Progenitor cell of endocrine pancreas (in vitro differentiated cells): ENCODE data around the gene DLGAP1. TPM values are rescaled to one million over a fixed set of nuclear protein-coding genes. Genes with fewer than 3 reads are reported as not detected.

ENCODE experiments used
- DNase-seq: peaks from one replicate; pipeline ENCODE4 v3.0.0; 2021; ENCODE audit warnings: low spot score; ENCODE audit not compliant: unreplicated experiment
- H3K27ac Mint-ChIP-seq: 2 replicates; pipeline ENCODE4 v1.8.0; 2021; ENCODE audit warnings: mild to moderate bottlenecking, moderate library complexity, mixed read lengths
- H3K27me3 Mint-ChIP-seq: 2 replicates; pipeline ENCODE4 v1.8.0; 2021; ENCODE audit warnings: mixed read lengths
- H3K36me3 Mint-ChIP-seq: 2 replicates; pipeline ENCODE4 v1.8.0; 2022; ENCODE audit warnings: mixed read lengths; ENCODE audit not compliant: insufficient read depth
- H3K4me1 Mint-ChIP-seq: 2 replicates; pipeline ENCODE4 v1.8.0; 2021; ENCODE audit warnings: low read depth, mixed read lengths
- H3K4me3 Mint-ChIP-seq: 2 replicates; pipeline ENCODE4 v1.8.0; 2021; ENCODE audit warnings: low read depth, mild to moderate bottlenecking, moderate library complexity, mixed read lengths
- H3K9me3 Mint-ChIP-seq: 2 replicates; pipeline ENCODE4 v1.8.0; 2021; ENCODE audit warnings: low read depth, mixed read lengths
- CTCF ChIP-seq: fragments of 200-600 bp; sonication (generic); IDR thresholded peaks from one replicate; pipeline ENCODE4 v1.5.0; 2021; ENCODE audit warnings: antibody characterized with exemption, mild to moderate bottlenecking; ENCODE audit not compliant: unreplicated experiment
- total RNA-seq: library from RNA; stranded (reverse); gene quantifications from 2 replicates; pipeline ENCODE4 v1.2.1, GENCODE V29; 2021

Gene DLGAP1
- total RNA-seq, 1 donor from 2014 or later, result 16.7 TPM

- H3K4me3 Mint-ChIP-seq, result no peak overlapping the region
- H3K4me1 Mint-ChIP-seq, result peaks cover 20% of the 10 kb centered on the region
- DNase-seq, result no peak
- peak; percentile 49 for TF ChIP-seq CTCF
- no peaks in the 10 kb centered on the region for H3K27me3 Mint-ChIP-seq
- no peak overlapping the region for H3K27ac Mint-ChIP-seq
- no peaks in the 10 kb centered on the region for H3K9me3 Mint-ChIP-seq
- H3K36me3 Mint-ChIP-seq, result no peaks in the 10 kb centered on the region
These were observed 569.8 kb downstream of the DLGAP1 start for GRCh38 chr18:3885209-3885792.

- no peaks in the 10 kb centered on the region for H3K27me3 Mint-ChIP-seq
- no peak overlapping the region for H3K27ac Mint-ChIP-seq
- no peaks in the 10 kb centered on the region for H3K9me3 Mint-ChIP-seq
- no peak for TF ChIP-seq CTCF
- no peak for DNase-seq
- no peak overlapping the region for H3K4me3 Mint-ChIP-seq
- H3K4me1 Mint-ChIP-seq, result peaks cover 4% of the 10 kb centered on the region
- peaks cover 5% of the 10 kb centered on the region for H3K36me3 Mint-ChIP-seq
These were observed 575.3 kb downstream of the DLGAP1 start for GRCh38 chr18:3879836-3880120.

- Mint-ChIP-seq H3K27me3 (peaks cover under 1% of the 10 kb centered on the region), H3K36me3 (peaks cover 5% of the 10 kb centered on the region), H3K27ac (no peak overlapping the region), H3K4me1 (peaks cover 2% of the 10 kb centered on the region), H3K9me3 (no peaks in the 10 kb centered on the region), H3K4me3 (no peak overlapping the region)
- no peak for TF ChIP-seq CTCF
- DNase-seq, result no peak
These were observed 575.8 kb downstream of the DLGAP1 start for GRCh38 chr18:3879114-3879835.

DNA sequence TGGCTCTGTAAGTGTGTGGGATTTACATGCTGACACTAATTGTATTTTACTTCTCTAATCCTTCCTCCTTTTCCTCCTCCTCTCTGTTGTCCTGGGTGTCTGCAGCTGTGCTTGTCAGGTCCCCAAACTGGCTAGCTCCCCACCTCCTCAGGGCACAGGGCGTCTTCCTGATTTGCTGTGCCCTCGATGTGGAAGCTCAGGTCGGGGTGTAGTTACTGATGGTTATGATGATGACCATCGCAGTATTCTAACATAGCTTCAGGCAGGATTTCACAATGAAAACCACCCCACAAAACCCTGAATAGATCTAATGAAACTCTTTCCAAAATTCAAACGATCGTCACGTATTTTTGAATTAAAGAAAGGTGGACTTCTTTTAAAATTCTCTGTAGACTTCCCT lies 576.7 kb downstream of the DLGAP1 start:
- Mint-ChIP-seq H3K9me3 (no peaks in the 10 kb centered on the region), H3K36me3 (peaks cover 5% of the 10 kb centered on the region), H3K27ac (no peak overlapping the region), H3K4me3 (no peak overlapping the region), H3K4me1 (peaks cover 2% of the 10 kb centered on the region), H3K27me3 (peaks cover 7% of the 10 kb centered on the region)
- DNase-seq, result no peak
- TF ChIP-seq CTCF, result no peak

DNA sequence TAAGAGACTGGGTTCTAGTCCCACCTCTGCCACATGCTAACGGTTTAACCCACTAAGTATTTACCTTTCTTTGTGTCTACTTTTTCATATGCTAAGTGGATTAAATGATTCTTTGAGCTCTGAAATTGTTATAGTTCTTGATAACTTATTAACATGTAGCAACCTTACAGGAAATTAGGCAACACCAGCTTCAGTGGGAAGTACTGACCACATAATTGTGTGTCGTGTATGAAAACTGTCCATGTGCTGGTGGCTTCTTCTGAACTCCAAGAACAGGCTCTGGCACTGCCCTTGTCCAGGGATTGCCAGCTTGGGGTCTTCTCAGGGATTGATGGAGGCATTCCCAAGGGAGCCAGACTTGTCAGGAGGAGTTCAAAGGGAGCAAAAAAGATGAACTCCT lies 577.4 kb downstream of the DLGAP1 start:
- no peaks in the 10 kb centered on the region for H3K9me3 Mint-ChIP-seq
- peaks cover 7% of the 10 kb centered on the region for H3K27me3 Mint-ChIP-seq
- TF ChIP-seq CTCF, result no peak
- peaks cover 4% of the 10 kb centered on the region for H3K4me1 Mint-ChIP-seq
- H3K27ac Mint-ChIP-seq, result no peak overlapping the region
- peaks cover 5% of the 10 kb centered on the region for H3K36me3 Mint-ChIP-seq
- no peak overlapping the region for H3K4me3 Mint-ChIP-seq
- DNase-seq, result no peak
